HG03103 (cell line): ENCODE results near the gene POLE3.
A peak's percentile ranks its signal among the peaks of the same experiment; 100 is the strongest.
"Not testable (repeated sequence)": the region's sequence is repeated elsewhere in the genome, so short reads cannot be mapped to it uniquely, and the experiment has no call there.

ENCODE experiments used
- ATAC-seq: cut with Tn5 transposase; IDR thresholded peaks from one replicate; pipeline ENCODE4 v1.9.1; 2021; ENCODE audit warnings: low read depth; ENCODE audit not compliant: unreplicated experiment

Gene POLE3

GRCh38 chr9:113379094-113379828 lies 31.2 kb downstream of the POLE3 start:
- ATAC-seq, result not testable (repeated sequence)

- ATAC-seq, result peak; percentile 53
Measured at GRCh38 chr9:113376634-113377567, 33.6 kb downstream of the POLE3 start, which contains the start of gene HDHD3. Gene HDHD3 (minus strand): TSS chr9:113376986. CDS start chr9:113374354, 2,632 bp downstream.

- no peak for ATAC-seq
Measured at GRCh38 chr9:113375057-113376023, 35.1 kb downstream of the POLE3 start.

- ATAC-seq, result no peak
Measured at GRCh38 chr9:113373676-113374392, 36.6 kb downstream of the POLE3 start.

GRCh38 chr9:113373256-113373655 lies 37.2 kb downstream of the POLE3 start:
- no peak for ATAC-seq

- no peak for ATAC-seq
Measured at GRCh38 chr9:113372059-113372458, 38.4 kb downstream of the POLE3 start.

- no peak for ATAC-seq
Measured at GRCh38 chr9:113370806-113371325, 39.6 kb downstream of the POLE3 start.

- no peak for ATAC-seq
Measured at GRCh38 chr9:113369855-113370140, 40.7 kb downstream of the POLE3 start.

- ATAC-seq, result no peak
Measured at GRCh38 chr9:113368982-113369854, 41.3 kb downstream of the POLE3 start.

- no peak for ATAC-seq
Measured at GRCh38 chr9:113368348-113368981, 42.0 kb downstream of the POLE3 start.

- ATAC-seq, result not testable (repeated sequence)
Measured at GRCh38 chr9:113365652-113366051, 44.8 kb downstream of the POLE3 start.

GRCh38 chr9:113364951-113365350 lies 45.5 kb downstream of the POLE3 start:
- no peak for ATAC-seq

- ATAC-seq, result no peak
Measured at GRCh38 chr9:113363336-113363735, 47.1 kb downstream of the POLE3 start.

GRCh38 chr9:113361304-113362018 lies 49.0 kb downstream of the POLE3 start:
- ATAC-seq, result no peak

GRCh38 chr9:113360242-113360842 lies 50.1 kb downstream of the POLE3 start:
- ATAC-seq, result no peak

GRCh38 chr9:113359385-113359784 lies 51.1 kb downstream of the POLE3 start:
- no peak for ATAC-seq
